Retinal pigment epithelial cell (primary cell): ENCODE measurements around the gene CACNA1G.

Experiments
- DNase-seq: peaks from one replicate; pipeline ENCODE4 v3.0.0-alpha.2; 2010; ENCODE audit warnings: low read depth
- H3K4me3 ChIP-seq: 2 replicates; pipeline ENCODE4 v1.5.1; 2011; ENCODE audit warnings: mild to moderate bottlenecking, low read length, control low read depth, moderate library complexity
- TF ChIP-seq, protein P1 (sequence below): conservative IDR thresholded peaks from 2 replicates; pipeline ENCODE4 v1.5.1; 2011; ENCODE audit warnings: low read depth, low read length, control low read depth, inconsistent platforms

CACNA1G gene

DNA sequence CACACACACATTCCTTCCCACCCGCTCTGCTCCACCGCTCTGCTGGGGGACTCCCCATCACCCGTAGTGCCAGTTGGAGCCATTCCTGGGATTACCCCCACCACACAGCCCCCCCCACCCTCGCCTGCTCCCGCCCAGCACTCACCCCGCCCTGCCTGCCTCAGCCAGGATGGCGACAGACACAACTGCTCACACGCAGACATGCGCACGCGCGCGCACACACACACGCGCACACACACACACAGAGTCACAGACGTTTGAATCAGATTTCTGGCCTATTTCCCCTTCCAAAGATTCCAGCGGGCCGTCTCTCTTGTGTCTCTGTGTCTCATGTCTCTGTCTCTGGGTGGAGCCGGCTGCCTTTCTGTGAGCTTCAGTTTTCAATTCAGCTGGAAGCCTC is 4.4 kb downstream of the CACNA1G start:
- DNase-seq = no peak
- H3K4me3 ChIP-seq = no peak overlapping the region
- TF ChIP-seq, protein P1, sequence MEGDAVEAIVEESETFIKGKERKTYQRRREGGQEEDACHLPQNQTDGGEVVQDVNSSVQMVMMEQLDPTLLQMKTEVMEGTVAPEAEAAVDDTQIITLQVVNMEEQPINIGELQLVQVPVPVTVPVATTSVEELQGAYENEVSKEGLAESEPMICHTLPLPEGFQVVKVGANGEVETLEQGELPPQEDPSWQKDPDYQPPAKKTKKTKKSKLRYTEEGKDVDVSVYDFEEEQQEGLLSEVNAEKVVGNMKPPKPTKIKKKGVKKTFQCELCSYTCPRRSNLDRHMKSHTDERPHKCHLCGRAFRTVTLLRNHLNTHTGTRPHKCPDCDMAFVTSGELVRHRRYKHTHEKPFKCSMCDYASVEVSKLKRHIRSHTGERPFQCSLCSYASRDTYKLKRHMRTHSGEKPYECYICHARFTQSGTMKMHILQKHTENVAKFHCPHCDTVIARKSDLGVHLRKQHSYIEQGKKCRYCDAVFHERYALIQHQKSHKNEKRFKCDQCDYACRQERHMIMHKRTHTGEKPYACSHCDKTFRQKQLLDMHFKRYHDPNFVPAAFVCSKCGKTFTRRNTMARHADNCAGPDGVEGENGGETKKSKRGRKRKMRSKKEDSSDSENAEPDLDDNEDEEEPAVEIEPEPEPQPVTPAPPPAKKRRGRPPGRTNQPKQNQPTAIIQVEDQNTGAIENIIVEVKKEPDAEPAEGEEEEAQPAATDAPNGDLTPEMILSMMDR = no peak

DNA sequence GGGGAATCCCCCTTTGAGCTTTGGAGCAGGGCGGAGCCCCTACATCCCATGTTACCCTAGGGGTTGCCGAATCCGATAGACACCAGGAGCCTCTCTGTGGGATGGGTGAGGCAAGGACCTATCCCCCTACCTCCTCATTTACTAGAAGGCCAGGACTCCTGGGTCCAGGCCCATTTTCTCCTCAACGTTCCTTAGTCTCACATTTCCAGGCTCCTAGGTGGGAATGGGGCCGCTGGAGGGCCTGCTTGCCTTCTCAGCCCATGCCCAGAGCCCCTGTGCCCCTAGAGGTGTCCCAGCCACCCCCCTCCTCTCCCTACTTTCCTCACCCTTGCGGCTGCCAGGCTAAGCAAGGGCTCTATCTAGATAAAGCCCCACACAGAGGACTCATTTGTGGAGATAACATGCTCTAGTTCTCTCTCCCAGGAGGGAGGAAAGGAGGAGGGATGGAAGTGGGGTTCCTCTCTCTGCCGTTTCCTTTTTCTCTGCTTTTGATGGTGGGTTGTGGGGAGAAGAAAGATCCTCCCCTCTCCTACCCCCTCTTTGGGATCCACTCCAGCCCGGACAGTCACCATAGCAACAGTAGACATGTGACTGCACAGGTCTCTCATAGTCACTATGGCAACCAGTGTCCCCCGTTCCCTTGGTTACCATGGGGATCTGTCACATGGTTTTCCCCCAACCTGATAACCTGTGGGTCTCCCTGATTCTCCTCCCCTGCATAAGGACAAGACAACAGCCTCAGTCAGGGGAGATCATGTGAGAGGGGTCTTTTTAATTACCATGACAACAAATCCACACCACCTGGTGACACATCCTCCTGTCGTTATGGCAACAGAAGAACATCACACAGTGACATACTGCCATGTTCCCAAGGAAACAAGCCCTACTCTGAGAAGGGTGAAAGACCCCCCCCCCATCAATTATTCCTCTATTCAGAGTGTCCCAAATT is 5.2 kb downstream of the CACNA1G start:
- no peak for DNase-seq
- TF ChIP-seq, protein P1 = no peak
- no peak overlapping the region for H3K4me3 ChIP-seq

DNA sequence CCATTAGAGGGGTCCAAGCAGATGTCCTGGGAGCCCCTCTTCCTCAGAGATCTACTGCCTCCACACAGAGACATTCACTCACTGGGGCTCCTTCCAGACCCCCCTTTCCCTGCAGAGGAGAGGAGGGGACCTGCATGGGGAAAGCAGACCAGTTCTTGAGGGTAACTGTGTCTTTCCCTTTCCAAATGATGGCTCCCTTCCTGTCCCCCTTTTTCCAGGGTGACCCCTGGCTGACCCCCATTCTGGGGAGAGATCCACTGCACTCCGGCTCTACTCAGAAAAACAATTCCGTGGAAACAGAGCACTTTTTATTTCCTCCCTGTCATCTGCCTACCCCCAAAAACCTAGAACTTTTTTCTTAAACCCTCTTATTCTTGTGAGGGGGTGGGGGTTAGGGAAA is 6.4 kb downstream of the CACNA1G start:
- TF ChIP-seq, protein P1 = no peak
- DNase-seq = no peak

DNA sequence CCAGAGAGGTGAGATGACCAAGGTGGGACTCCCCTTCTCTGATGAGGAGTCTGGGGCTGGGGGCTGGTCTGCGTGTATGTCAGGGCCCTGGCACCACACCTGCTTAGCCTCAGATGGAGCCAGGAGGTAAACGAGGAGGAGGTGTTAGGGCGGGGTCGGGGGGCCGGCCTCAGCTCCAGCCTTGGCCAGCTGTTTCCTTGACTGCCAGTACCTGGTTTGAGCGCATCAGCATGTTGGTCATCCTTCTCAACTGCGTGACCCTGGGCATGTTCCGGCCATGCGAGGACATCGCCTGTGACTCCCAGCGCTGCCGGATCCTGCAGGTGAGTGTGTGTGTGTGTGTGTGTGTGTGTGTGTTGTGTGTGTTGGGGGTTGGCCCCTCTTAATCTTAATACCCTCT is 8.1 kb downstream of the CACNA1G start:
- TF ChIP-seq, protein P1 = no peak
- no peak overlapping the region for H3K4me3 ChIP-seq
- DNase-seq = no peak

More for the DNA sequence above, 6.4 kb downstream of the CACNA1G start:
- no peak overlapping the region for H3K4me3 ChIP-seq

DNA sequence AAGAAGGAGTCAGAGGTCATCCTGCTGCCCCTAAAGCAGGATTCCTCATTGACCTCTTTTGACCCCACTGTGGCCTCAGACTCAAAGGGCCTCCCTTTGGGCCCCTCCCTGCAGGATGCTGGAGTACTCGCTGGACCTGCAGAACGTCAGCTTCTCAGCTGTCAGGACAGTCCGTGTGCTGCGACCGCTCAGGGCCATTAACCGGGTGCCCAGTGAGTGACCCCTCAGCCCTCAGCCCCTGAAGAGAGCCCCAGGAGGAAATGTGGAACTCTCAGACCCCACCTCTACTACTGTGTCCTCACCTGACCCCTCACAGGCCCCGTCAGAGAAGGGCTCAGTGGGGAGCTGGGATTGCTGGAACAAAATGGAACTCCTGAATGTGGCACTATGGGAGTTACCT is 9.1 kb downstream of the CACNA1G start:
- DNase-seq = no peak
- H3K4me3 ChIP-seq = no peak overlapping the region
- TF ChIP-seq, protein P1 = no peak

DNA sequence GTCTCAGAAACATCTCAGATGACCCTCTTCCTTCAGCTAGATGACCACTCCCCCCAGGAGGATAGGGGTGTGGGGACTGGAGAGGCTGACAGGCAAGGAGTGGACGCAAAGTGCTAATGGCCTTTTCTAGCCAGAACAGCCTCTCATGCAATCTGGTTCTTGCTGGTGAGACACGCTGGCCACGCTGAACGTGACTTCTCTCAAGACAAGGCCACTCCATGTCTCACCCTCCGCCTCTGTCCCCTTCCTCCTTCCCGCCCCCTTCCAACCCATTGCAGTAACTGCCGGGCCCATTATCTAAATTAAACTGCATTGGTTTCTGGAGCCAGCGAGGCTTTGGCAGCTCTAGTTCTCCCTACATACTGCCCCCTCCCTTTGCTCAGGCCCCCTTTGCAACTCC is 9.5 kb downstream of the CACNA1G start:
- no peak for DNase-seq
- no peak overlapping the region for H3K4me3 ChIP-seq
- TF ChIP-seq, protein P1 = no peak

DNA sequence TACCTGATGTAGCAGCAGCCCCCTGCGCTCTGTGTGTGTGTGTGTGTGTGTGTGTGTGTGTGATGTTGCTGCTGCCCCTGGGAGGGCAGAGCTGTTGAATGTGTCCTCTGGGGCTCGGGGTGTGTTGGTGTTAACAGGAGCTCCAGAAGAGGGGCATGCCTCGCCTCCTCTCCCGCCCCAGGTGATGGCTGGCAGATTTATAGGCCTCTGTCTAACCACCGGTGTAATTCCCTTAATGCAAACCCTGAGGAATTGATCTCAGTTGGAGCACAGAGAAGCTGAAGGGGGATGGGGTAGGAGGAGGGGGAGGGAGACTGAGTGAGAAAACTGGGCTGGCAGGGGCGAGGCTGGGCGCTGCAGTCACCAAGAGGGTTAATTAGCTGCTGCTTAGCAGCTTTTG is 10.0 kb downstream of the CACNA1G start:
- DNase-seq = no peak
- H3K4me3 ChIP-seq = no peak overlapping the region
- TF ChIP-seq, protein P1 = no peak
